HCT116 (cell line): ENCODE data around the gene ZNF264.

ENCODE experiments used
- EZH2 ChIP-seq: fragments of 200-600 bp; sonication (generic); IDR thresholded peaks from 2 replicates; pipeline ENCODE4 v1.6.1; 2017; ENCODE audit warnings: antibody characterized with exemption, mixed run types
- EZH2phosphoT487 ChIP-seq: fragments of 200-600 bp; IDR thresholded peaks from 2 replicates; pipeline ENCODE4 v1.6.1; 2018; ENCODE audit warnings: antibody characterized with exemption, borderline replicate concordance
- MAX ChIP-seq: IDR thresholded peaks from 2 replicates; pipeline ENCODE4 v1.6.1; 2012
- POLR2A ChIP-seq: IDR thresholded peaks from 2 replicates; pipeline ENCODE4 v1.7.0; 2011; ENCODE audit warnings: borderline replicate concordance; ENCODE audit not compliant: insufficient read depth, insufficient read length; ENCODE audit errors: extremely low read depth
- POLR2AphosphoS5 ChIP-seq: IDR thresholded peaks from 2 replicates; pipeline ENCODE4 v1.6.1; 2011; ENCODE audit warnings: mild to moderate bottlenecking, low read depth, low read length, moderate library complexity
- SP1 ChIP-seq: IDR thresholded peaks from 2 replicates; pipeline ENCODE4 v1.6.1; 2012; ENCODE audit warnings: low read depth
- SRF ChIP-seq: IDR thresholded peaks from 2 replicates; pipeline ENCODE4 v1.6.1; 2012; ENCODE audit warnings: low read depth
- YY1 ChIP-seq: IDR thresholded peaks from 2 replicates; pipeline ENCODE4 v1.6.1; 2011; ENCODE audit warnings: low read length, low read depth, moderate library complexity, mild to moderate bottlenecking; ENCODE audit not compliant: insufficient replicate concordance; ENCODE audit errors: extremely low read depth
- TF ChIP-seq, protein P1 (sequence below), 3 experiments: fragments of 200-600 bp in 1 of 3; sonication (generic) in 1 of 3; IDR thresholded peaks in 2 of 3; conservative IDR thresholded peaks in 1 of 3; 2 replicates each; pipeline ENCODE4 v1.5.1; 2012 to 2017; ENCODE audit warnings: low read depth in 2 of 3, low read length in 2 of 3, antibody characterized with exemption in 1 of 3, borderline replicate concordance in 1 of 3, control low read depth in 1 of 3, mild to moderate bottlenecking in 1 of 3, mixed read lengths in 1 of 3, mixed run types in 1 of 3, moderate library complexity in 1 of 3; ENCODE audit not compliant: insufficient read depth in 1 of 3
- TF ChIP-seq, protein P2 (sequence below): IDR thresholded peaks from 2 replicates; pipeline ENCODE4 v1.6.1; 2012; ENCODE audit warnings: low read depth

GRCh38 chr19:57152921-57153320 lies 38.4 kb upstream of the ZNF264 start:
- TF ChIP-seq EZH2 (no peak), EZH2phosphoT487 (no peak), SRF (no peak), SP1 (no peak), MAX (no peak), POLR2A (no peak), YY1 (no peak), POLR2AphosphoS5 (no peak)
- TF ChIP-seq, protein P1, sequence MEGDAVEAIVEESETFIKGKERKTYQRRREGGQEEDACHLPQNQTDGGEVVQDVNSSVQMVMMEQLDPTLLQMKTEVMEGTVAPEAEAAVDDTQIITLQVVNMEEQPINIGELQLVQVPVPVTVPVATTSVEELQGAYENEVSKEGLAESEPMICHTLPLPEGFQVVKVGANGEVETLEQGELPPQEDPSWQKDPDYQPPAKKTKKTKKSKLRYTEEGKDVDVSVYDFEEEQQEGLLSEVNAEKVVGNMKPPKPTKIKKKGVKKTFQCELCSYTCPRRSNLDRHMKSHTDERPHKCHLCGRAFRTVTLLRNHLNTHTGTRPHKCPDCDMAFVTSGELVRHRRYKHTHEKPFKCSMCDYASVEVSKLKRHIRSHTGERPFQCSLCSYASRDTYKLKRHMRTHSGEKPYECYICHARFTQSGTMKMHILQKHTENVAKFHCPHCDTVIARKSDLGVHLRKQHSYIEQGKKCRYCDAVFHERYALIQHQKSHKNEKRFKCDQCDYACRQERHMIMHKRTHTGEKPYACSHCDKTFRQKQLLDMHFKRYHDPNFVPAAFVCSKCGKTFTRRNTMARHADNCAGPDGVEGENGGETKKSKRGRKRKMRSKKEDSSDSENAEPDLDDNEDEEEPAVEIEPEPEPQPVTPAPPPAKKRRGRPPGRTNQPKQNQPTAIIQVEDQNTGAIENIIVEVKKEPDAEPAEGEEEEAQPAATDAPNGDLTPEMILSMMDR (IDR thresholded peaks at IDR 0.05 in 2 of 3, conservative IDR thresholded peaks at IDR 0.05 in 1 of 3; ENCODE audit: borderline replicate concordance in 1 of 3, insufficient read depth in 1 of 3, low read depth in 2 of 3, low read length in 2 of 3): no peak
- TF ChIP-seq, protein P2, sequence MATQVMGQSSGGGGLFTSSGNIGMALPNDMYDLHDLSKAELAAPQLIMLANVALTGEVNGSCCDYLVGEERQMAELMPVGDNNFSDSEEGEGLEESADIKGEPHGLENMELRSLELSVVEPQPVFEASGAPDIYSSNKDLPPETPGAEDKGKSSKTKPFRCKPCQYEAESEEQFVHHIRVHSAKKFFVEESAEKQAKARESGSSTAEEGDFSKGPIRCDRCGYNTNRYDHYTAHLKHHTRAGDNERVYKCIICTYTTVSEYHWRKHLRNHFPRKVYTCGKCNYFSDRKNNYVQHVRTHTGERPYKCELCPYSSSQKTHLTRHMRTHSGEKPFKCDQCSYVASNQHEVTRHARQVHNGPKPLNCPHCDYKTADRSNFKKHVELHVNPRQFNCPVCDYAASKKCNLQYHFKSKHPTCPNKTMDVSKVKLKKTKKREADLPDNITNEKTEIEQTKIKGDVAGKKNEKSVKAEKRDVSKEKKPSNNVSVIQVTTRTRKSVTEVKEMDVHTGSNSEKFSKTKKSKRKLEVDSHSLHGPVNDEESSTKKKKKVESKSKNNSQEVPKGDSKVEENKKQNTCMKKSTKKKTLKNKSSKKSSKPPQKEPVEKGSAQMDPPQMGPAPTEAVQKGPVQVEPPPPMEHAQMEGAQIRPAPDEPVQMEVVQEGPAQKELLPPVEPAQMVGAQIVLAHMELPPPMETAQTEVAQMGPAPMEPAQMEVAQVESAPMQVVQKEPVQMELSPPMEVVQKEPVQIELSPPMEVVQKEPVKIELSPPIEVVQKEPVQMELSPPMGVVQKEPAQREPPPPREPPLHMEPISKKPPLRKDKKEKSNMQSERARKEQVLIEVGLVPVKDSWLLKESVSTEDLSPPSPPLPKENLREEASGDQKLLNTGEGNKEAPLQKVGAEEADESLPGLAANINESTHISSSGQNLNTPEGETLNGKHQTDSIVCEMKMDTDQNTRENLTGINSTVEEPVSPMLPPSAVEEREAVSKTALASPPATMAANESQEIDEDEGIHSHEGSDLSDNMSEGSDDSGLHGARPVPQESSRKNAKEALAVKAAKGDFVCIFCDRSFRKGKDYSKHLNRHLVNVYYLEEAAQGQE: no peak
